Right renal pelvis (tissue), 4 donors: Measurements from ENCODE around the gene UVRAG. TPM values are rescaled to one million over a fixed set of nuclear protein-coding genes. Genes with fewer than 3 reads are reported as not detected.
A peak's percentile ranks its signal among the peaks of the same experiment; 100 is the strongest.

Source experiments
- DNase-seq, 4 donors: peaks; one replicate each; pipeline ENCODE4 v3.0.0-alpha.2; 2013; ENCODE audit warnings: low read depth in 4 of 4, low spot score in 3 of 4, missing footprints in 1 of 4
- polyA plus RNA-seq, 4 donors: library from polyadenylated mRNA; unstranded; fragments of 120-200 nt; gene quantifications; one replicate each; pipeline ENCODE4 v1.2.1, GENCODE V29; 2013; ENCODE audit not compliant: insufficient read length in 4 of 4

The UVRAG gene
- polyA plus RNA-seq = 10 to 100 TPM; 17.3 to 20.2 (median 18.0) TPM

- peak; percentile 99 for DNase-seq
Measured at GRCh38 chr11:75814677-75815344, at the start of gene UVRAG. Gene UVRAG, plus strand, starts transcription at chr11:75815210. Its CDS starts 198 bp downstream, at chr11:75815408.

DNA sequence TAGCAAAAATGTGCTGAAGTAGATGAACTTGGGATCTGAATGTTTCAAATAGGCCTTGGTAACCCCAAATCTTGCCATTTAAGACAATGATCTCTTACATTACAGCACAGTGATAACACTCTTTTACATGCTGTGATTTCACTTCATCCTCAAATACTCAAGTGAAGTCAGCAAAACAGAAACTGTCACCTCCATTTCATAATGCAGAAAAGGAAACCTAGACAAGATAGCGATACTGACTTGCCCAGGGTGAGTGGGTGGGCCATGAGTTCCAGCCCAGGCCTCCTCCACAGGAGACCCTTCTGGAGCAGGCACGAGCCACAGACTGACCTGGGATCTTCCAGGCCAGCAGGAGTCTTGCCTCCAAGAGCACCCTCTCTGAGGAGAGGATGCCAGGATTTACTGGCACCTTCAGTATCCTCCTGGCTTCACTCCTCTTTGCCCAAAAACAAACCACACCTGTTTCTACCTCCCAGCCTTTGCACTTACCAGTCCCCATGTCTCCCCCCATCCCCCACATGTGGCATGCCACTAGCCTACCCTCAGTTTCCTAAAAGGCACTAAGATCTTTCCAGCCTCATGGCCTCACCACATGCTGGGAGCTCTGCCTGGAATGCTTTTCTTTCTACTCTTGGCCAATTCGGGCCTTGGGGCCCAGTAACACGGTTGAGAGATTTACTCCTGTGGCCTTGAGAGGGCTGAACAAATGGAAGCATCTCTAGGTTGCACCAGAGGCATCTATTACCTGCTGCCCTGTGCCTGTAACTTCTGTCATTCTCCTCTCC, 48.4 kb upstream of the UVRAG start:
- no peak for DNase-seq

GRCh38 chr11:75767228-75767572, 47.8 kb upstream of the UVRAG start:
- DNase-seq = no peak

- DNase-seq = no peak
Measured at GRCh38 chr11:75767793-75768111, 47.3 kb upstream of the UVRAG start.

- DNase-seq = peak; percentile 56 to 67 (median 60)
Measured at GRCh38 chr11:75768112-75768908, 46.7 kb upstream of the UVRAG start, which contains the start of gene DGAT2. Gene DGAT2, plus strand, starts transcription at chr11:75768778. Its CDS starts 214 bp downstream, at chr11:75768992.

- no peak for DNase-seq
Measured at GRCh38 chr11:75768909-75769771, 45.9 kb upstream of the UVRAG start.

GRCh38 chr11:75770102-75770501, 44.9 kb upstream of the UVRAG start:
- no peak for DNase-seq

DNA sequence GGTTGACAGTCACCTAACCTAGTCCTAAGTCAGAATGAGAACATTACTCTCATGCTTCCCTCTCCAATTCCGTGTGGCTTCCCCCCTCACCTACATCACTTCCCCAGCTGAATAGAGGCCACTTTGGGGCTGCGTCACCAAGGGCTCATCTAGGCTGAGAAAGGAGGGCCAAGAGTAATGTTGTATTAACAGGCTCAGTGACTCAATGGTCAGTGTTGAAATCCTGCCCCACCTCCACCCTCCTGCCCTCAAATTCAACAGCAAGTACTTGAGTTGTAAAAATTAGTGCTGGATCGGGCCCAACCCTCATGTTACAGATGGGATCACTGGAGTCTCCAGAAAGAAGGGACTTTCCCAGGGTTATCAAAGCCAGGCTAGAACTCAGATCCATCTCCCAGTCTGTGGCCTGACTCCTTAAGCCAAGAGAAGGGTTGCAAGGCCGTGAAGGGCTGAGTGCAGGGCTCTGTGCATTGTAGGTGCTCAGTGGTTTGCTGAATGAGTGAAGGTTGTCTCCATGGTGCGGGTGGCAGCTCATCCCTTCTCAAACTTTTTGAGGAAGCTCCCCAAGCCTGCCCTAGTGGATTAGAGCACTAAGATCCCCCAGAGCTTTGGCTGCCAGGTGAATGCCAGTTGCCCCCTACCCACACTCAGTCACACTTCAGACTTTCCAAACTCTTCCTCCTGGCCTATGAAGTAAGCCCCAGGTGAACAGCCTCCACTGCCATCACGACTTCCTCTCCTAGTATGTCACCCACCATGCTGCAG, 43.2 kb upstream of the UVRAG start:
- DNase-seq = no peak

DNA sequence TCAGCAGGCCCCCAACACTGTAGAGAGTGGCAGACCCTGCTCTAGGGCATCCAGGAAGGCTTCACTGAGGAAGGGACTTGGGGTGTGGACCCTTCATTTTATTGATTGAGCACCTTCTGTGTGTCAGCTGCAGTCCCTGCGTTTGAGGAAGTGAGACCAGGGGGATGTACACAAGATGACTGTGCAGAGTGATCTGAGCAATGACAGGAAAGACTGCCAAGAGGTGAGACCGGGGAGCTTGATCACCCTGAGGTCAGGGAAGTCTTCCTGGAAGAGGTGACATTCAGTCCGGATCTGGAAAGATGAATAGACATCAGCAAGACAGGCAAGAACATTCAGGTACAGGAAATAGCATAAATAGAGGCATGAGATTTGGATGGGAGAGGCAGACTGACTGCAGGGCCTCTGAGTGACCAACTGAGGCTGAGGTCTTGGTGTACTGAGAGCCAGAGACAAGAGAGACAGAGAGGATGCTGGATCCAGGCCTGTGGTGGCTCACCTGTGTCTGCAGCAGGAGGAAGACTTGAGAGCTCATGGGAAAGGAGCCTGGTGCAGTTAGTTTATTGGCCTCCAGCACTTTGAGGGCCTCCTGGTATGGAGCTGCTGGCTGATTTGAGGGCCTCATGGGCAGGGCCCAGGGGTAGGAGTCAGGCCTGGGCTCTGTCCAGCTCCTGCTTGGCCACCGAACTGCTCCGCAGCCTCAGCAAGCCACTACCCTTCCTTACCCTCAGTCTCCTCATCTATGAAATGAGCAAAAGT, 41.2 kb upstream of the UVRAG start:
- no peak for DNase-seq

GRCh38 chr11:75775056-75775455, 40.0 kb upstream of the UVRAG start:
- DNase-seq = no peak

GRCh38 chr11:75776546-75776945, 38.5 kb upstream of the UVRAG start:
- no peak for DNase-seq

DNA sequence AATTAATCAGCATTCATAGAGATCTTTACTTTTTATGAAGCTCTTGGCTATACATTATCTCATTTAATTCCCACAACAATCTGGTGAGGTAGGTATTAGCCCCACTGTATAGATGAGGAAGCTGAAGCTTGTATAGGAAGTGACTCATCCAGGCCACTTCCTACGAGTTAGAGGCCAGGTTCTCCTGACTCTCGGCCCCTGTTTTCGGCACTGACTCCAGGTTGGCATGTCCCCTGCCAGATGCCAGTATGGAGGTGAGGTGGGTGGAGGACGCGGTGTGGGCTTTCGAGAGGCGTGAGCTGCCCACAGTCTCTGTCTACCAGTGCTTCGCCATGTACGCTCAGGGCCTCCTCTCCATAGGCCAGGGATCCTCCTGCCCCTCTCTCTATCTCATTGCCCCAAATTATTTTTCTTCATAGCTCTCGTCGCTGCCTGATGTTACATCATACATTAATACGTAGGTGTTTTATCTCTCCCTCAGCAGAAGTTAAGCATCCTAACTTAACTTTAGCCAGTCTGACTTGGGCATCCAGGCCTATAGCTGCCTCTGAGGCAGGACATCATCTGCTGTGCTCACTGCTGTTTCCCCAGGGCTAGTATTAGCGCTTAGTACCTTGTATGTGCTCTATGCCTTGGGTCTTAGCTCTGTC, 37.4 kb upstream of the UVRAG start:
- no peak for DNase-seq

DNA sequence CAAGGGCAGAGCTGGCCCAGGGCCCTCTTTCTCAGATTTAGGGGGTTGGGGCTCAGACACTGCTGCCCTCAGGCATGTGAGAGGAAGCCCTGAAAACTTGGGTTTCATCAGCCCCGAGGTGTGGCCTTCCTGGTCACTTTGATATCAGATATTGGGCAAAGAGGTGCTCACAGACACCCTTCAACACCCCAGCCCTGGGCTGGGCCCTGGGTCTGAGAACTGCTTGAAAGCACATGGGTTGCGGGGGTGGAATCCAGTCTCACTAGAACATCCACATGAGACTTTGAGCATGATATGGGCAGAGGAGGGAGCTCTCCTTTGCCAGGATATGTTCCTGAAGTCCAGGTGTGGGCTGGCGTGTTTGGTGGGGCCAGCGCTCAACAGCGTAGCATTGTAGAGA, 36.0 kb upstream of the UVRAG start:
- DNase-seq = no peak

GRCh38 chr11:75779960-75780359, 35.0 kb upstream of the UVRAG start:
- no peak for DNase-seq

DNA sequence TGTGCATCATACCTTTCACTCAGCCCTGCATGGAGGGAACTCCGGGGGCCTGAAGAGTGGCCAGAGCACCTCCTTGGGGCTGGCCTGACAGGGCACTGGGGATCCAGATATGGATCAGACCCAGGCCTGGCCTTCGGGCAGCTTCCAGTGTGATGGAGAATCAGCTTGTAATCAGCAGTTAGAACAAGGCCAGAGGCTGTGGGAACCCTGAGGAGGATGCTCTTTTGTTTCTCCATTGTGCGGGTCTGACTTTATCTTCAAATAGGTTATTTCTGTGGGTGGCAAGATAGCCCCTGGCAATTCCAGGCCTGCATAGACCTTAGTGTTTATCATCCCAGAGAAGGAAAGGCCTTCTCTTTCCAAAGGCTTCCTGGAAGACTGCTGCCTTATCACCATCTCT, 34.1 kb upstream of the UVRAG start:
- DNase-seq = no peak

DNA sequence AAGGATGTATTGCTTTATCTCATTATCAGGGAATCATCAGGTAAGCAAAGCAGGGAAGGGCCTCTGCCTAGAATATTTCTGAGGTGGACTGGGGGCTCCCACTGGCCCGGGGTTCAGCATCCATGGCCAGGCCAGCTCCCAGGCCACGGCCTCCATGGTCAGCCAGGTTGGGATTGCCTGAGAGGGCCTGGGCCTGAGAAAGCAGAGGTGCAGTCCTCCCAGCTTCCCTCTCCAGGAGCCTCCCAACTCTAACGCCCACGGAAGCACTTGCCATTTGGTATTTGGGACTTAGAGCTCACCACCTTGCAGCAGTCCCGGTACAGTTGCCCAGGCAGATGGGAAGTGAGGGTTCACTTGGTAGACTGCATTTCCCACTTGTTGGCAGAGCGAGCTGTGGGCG, 33.7 kb upstream of the UVRAG start:
- DNase-seq = no peak

GRCh38 chr11:75781831-75782230, 33.2 kb upstream of the UVRAG start:
- DNase-seq = no peak

DNA sequence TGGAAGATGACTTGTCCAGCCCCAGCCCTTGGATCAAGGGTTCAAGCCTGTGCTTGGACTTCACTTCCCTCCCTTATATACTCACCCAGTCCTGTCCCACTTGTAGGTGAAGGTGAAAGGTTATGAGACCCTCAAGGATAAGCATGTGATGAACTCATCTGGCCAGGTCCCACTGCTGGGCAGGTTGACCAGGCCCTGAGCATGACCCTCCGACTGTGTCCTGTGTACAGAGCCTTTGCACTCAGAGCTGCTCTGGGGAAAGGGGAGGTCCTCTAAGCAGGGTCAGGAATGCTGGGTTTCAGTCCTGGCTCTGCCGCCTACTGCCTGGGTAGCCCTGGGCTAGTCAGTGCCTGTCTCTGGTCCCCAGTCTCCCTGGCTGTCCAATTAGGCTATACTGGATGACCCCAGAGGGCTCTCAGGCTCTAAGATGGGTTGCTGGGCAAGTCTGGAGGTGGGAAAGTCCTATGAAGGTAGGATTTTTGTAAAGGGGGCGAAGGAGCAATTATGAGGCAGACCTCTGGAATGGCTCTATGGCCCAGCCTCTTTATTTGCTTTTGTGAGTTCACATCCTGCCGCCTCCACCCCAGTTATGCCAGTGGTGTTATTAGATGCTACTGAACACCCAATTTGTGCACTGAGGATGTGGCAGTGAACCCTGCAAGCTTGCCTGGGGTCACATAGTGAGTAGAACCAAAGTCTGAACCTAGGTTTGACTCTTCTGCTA, 32.3 kb upstream of the UVRAG start:
- DNase-seq = no peak
